NCI-H526 treated with DMSO at 0.1 percent for 48 hours (cell line): ENCODE measurements around the gene UNC80.

Source experiments
- DNase-seq: peaks from one replicate; lab custom pipeline; 2025; lab: John Stamatoyannopoulos, UW

UNC80 gene

DNA sequence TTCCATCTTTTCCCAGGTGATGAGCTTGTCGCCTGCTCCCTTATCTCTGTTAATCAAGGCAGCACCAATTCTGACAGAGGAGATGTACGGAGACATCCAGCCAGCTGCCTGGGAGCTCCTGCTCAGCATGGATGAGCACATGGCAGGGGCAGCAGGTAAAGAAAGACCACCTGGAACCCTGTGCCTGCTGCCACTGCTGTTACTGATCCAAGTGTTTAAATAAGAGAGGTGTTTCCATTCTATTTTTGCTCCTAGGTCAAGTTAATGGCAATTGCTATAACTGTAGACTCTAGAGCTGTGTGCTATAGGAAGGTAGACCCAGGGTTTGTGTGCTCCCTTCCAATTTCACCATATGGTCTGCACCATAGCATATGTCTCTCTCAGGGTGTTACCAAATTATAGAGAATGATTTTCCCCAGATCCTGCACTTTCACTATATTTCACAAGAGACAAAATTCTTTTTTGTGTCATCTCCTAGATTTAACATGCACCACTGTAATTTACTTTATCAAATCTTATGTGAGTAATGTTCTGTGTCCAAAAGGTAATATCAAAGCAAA lies 142.2 kb downstream of the UNC80 start:
- DNase-seq = no peak

DNA sequence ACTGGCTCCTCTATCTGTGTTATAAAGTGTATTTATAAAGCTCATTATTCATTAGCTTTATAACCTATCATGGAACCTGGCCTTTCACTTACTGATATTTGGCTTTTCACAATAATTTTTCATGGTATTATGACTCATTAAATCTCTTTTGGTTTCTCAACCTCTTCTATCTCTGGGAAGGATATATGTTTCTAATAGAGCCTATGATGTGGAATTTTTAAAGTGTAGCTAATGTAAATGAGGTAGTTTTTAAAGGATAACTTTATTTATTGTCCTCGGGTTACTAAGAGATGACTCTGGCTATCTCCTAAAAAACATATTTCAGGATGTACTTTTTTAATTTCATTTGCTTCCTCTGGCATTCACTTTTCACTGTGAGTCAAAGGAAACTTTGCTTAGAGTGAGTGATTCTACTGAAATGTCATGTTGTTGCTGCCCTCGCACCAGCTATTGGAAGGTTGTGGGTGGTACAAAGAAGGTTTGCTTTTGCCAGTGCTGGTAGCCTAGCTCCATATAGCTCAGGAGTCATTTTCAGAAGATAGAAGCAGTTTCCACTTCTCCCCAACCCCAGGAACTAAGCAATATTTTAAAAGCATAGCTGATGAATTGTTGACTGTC lies 145.6 kb downstream of the UNC80 start:
- DNase-seq = no peak

GRCh38 chr2:209918251-209918650 lies 146.6 kb downstream of the UNC80 start:
- no peak for DNase-seq

- no peak for DNase-seq
Measured at GRCh38 chr2:209922116-209922515, 150.5 kb downstream of the UNC80 start.

DNA sequence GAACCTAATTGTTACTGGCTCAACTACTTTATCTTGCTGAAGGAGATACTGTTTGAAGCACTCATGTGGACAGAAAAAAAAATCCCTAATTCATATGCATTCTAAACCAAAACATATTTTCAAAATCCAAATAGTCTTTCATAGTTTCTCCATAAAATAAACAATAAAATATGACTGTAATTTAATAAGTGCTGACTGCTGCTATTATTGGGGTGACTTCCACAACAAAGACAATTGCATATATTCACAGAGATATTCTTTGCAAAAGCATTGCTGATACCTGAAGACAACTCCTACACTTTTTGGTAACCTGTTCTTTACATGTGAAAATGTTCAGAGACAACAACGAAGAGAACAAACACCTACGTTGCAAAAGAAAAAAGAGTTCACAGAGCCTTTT lies 157.7 kb downstream of the UNC80 start:
- no peak for DNase-seq

DNA sequence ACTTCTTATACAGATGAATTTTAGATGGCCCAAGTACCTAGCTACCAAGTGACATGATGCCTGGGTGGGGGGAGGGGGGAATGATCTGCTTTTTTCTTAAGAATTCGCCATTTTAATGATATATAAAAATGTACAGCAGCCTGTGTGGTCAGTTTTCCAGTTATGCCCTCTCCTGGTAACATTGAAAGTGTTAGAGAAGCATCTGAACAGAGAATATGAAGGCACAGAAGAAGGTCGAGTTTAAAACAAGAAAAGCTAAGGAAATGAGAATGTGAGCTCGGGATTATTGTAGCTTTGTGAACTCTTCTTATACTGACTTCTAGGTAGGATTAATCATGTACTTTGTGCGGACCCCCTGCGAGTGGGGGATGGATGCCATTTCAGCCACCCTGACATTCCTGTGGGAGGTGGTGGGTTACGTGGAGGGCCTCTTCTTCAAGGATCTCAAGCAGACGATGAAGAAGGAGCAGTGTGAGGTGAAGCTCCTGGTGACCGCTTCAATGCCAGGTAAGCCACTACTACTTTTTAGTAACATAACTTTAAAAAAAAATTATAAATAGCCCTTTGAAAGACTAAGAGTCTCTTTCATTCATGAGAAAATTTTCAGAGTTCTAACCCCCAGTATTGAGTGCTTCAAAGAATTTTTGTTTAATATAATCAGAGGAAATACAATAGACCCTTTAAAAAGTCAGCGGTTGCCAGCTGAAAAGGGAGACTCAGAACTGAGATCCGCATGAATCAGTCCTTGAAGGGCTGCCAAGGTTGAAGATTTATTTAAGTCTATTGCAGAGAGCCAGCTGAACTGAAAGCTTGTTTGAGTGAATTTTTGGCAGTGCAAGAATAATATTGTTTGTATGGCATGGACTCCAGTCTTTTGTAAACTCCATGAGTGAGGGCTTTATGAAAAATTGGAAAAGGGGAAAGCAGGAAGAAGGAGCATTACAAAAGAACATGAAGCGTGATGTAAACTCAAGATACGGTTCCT lies 162.2 kb downstream of the UNC80 start:
- DNase-seq = no peak

GRCh38 chr2:209936106-209936666 lies 164.6 kb downstream of the UNC80 start:
- no peak for DNase-seq

DNA sequence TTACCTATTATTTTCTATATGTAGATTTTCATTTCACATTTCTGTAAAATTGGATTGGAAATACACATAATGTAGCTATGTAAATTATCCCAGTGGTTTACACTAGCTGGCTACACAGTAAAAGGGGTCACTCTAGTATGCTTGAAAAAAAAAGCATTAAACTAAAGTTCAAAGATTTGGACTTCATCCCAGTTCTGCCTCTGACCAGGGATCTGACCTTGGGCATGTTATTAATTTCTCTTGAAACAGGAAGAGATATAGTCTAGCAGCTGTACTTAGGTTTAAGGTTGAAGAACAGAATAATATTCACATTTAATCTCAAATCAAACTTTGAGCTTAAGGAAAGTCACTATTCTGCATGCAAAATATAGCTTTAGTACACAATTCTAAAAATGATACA lies 166.3 kb downstream of the UNC80 start:
- DNase-seq = no peak

GRCh38 chr2:209938906-209939305 lies 167.3 kb downstream of the UNC80 start:
- DNase-seq = no peak

DNA sequence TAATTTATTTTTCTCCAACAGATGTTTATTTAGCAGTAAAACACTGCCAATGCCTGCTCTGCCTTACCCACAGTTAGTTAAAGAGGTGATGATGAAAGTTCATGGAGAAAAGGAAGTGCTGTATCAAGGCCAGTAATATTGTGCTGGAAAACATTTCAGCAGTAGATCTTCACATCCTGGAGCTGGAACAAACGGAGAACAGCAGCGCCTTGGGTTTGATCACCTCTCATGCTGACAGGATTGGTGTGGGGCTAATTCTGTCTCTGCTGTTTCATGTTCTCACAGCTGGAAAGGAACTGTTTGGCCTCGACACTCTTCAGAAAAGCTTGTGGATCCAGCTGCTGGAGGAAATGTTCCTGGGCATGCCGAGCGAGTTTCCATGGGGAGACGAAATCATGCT lies 169.3 kb downstream of the UNC80 start:
- DNase-seq = no peak

- no peak for DNase-seq
Measured at GRCh38 chr2:209942426-209942825, 170.8 kb downstream of the UNC80 start.

DNA sequence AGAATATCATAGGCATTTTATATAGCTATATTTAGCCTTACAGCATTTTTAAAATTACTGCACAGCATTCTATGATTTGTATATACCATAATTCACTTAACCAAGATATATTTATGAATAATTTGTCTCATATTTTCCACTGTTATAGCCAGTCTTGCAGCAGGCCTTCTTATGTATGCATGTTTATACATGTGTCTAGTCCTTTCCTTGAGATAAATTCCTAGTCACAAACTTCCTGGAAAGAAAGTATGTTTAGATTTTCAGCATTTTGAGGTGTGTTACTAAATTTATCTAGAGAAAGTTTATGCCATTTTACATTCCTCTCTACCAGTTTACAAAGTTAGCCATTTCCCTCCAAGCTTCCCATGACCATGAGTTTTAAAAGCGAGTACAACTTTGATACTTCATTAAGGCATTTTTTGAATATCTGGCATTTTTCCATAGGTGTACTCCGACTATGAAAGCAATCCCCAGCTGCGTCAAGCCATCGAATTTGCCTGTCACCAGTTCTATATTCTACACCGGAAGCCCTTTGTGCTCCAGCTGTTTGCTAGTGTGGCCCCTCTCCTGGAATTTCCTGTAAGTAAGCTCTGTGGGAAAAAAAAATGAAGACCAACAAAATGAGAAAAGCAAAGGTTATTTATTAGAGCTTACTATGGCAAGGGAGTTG lies 171.4 kb downstream of the UNC80 start:
- DNase-seq = no peak

GRCh38 chr2:209943776-209944175 lies 172.1 kb downstream of the UNC80 start:
- no peak for DNase-seq

DNA sequence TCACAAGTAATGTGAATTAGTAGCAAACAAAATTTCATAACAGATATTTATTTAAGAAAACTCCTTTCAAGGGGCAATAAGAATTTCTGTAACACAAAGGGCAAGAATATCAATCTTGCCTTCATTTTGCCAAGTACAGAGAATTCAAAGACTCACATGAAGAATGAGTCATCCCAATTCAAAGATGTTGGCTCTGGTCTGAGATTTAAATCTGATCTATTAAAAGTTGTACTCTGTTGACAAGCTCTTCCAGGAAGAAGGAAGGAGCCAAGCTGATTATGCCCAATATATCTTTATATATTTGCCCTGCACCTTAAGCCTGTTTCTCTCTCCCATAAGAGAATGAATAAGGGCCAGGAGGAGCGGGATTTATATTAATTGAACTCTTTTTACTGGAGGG lies 174.9 kb downstream of the UNC80 start:
- DNase-seq = no peak

DNA sequence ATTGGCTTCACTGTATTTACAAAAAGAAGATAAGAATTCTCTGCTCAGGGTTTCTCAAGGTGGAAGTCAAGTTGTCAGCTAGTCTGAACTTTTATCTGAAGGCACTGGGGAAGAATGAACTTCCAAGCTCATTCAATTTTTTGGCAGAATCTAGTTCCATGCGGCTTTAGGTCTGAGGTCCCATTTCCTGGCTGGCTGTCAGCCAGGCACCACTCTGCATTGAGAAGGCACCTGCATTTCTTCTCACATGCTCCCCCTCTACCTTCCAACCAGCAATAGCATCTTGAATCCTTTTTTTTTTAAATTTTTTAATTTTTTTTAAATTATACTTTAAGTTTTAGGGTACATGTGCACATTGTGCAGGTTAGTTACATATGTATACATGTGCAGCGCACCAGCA lies 184.6 kb downstream of the UNC80 start:
- DNase-seq = no peak

- no peak for DNase-seq
Measured at GRCh38 chr2:209958016-209958415, 186.4 kb downstream of the UNC80 start.

DNA sequence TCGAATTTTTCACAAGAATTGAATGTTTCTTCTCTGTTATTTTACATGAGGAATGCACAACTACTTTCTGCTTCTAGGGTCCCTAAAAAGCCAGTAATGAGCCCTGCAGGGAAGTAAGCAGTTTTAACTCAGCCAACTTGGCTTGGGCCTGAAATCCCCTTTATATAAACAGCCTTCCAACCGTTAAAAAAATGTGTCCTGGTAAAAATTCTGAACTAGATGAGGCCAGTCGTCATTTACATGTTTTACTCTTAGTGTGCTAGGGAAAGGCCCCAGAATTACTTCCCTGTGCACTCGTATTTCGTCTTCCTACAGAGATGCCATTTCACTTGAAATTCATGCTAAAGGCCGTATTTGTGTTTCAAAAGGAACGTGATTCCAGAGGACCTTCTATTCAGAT lies 188.4 kb downstream of the UNC80 start:
- no peak for DNase-seq

DNA sequence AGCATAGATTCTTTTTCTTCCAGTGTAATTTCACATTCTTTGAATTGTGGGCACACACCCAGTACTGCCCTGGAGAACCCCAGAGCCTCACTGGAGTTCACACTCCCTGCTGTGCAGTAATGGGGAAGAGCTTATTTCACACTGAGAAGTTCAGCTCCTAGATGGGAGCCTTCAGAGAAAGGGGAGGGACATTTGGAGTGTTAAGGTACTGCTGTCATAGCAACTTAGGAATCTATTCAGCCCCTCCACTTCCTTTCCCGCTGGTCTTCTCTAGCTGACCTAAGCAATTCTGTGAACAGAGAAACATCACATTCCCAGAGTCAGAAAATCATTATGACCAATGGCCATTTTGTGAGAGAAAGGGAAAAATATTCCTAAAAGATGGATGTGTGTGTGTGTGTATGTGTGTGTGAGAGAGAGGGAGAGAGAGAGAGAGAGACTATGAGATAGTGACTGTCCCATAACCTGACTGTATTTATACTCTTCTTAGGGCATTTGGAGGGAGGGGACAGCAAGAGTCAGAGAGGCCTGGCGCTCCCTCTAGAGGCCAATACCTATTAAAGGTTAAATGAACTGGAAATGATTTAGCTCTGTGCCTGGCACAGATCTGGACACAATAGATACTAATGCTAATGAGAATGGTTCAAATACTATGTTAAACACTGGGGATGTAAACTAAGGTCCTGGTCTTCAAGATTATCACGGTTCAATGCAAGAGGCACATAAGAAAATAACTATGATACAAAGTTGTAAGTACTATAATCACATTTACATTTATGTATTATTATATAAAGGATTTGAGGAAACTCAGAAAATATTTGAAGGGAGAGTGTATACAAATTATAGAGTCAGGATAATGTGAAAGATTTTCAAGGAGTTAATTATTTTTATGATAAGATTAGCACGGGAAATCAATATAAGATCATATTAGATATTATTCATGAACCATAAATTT lies 189.3 kb downstream of the UNC80 start:
- peak; percentile 41 for DNase-seq

DNA sequence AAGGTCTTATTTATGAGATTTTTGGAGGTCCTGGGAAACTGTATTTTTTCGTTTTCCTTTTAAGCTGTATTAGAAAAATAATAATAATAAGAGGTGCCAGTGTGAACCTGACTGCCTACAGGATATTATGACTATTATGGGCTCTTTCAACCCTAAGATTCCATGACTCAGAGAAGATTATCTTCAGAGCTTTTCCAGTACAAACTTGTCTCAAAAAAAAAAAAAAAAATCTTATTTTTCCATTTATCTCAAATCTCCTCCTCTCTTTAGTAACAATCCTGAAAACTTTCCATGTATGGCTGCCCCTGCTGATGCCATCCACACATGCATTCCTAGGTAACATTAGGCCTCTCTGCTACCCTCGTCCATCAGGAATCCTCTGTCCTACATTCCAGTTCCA lies 194.1 kb downstream of the UNC80 start:
- no peak for DNase-seq

DNA sequence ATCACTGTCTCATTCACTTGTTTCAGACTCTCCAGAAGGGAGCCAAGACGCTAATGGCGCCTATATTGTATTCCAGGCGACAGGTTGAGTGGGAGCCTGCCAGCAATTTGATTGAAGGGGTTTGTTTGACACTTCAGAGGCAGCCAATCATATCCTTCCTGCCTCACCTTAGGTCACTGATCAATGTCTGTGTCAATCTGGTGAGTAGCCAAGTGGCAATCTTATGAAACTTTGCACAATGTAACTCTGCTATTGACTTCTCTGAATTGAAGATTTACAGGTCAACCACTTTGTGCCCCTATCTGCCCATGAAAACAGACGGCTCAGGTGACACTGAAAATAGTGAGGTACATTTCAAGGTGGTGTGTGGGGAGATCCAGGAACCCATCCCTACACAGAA lies 198.1 kb downstream of the UNC80 start:
- DNase-seq = no peak

DNA sequence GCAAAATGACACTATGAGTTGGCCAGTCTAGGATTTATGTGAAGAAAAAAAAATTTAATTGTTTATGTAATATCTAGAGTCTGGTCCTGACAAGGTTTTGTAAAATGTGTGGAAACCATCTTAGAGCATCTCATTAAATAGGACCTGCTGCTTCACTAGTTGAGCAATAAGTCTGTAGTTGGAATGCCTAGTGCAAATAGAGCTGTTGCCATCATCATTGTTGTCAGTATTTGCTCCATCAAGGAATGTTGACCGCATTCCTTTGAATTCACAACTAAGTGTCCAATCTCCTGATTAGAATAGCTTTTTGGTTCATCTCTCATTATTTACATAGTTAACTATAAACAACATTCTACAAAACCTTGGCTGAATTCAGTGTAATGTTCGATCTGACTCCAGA lies 198.6 kb downstream of the UNC80 start:
- no peak for DNase-seq
